IPS DF 19.7 (cell line): ENCODE data around the gene ITM2C.

Experiments used
- DNase-seq: peaks from one replicate; pipeline ENCODE4 v3.0.0-alpha.2; 2013; ENCODE audit warnings: low read depth, low spot score

The ITM2C gene

GRCh38 chr2:230907361-230908091, 42.8 kb downstream of the ITM2C start:
- DNase-seq, result no peak

GRCh38 chr2:230908092-230908594, 43.4 kb downstream of the ITM2C start:
- no peak for DNase-seq

- DNase-seq, result no peak
These were observed 44.0 kb downstream of the ITM2C start for GRCh38 chr2:230908595-230909191.

GRCh38 chr2:230909841-230910545, 45.3 kb downstream of the ITM2C start:
- DNase-seq, result no peak

- no peak for DNase-seq
These were observed 45.9 kb downstream of the ITM2C start for GRCh38 chr2:230910546-230911177.

GRCh38 chr2:230912046-230912445, 47.3 kb downstream of the ITM2C start:
- no peak for DNase-seq

- no peak for DNase-seq
These were observed 48.0 kb downstream of the ITM2C start for GRCh38 chr2:230912724-230913123.

- no peak for DNase-seq
These were observed 48.8 kb downstream of the ITM2C start for GRCh38 chr2:230913406-230914143.

GRCh38 chr2:230914886-230915285, 50.1 kb downstream of the ITM2C start:
- no peak for DNase-seq

- no peak for DNase-seq
These were observed 50.6 kb downstream of the ITM2C start for GRCh38 chr2:230915319-230915718.

GRCh38 chr2:230916218-230916617, 51.5 kb downstream of the ITM2C start:
- no peak for DNase-seq

- no peak for DNase-seq
These were observed 54.5 kb downstream of the ITM2C start for GRCh38 chr2:230919240-230919639.

GRCh38 chr2:230919681-230920080, 54.9 kb downstream of the ITM2C start:
- DNase-seq, result no peak

- DNase-seq, result no peak
These were observed 55.4 kb downstream of the ITM2C start for GRCh38 chr2:230920167-230920566.

GRCh38 chr2:230921806-230922595, 57.3 kb downstream of the ITM2C start:
- no peak for DNase-seq

- no peak for DNase-seq
These were observed 58.4 kb downstream of the ITM2C start for GRCh38 chr2:230922951-230923717.

GRCh38 chr2:230924092-230924469, 59.3 kb downstream of the ITM2C start:
- DNase-seq, result no peak

GRCh38 chr2:230924470-230925341, 60.0 kb downstream of the ITM2C start, which contains the start of gene GPR55:
Gene GPR55, minus strand, starts transcription at chr2:230925242. Its CDS starts 14,280 bp downstream, at chr2:230910962.
- DNase-seq, result no peak

GRCh38 chr2:230925443-230925878, 60.7 kb downstream of the ITM2C start:
- no peak for DNase-seq
